Stimulated activated naive CD8-positive, alpha-beta T cell treated with anti-CD3 and anti-CD28 coated beads, Interleukin-15, amount 100 ng/mL, for 72 hours (primary cell): ENCODE measurements around the gene SCAPER.

ENCODE experiments used
- ATAC-seq: fragments of 150-1000 bp; cut with Tn5 transposase; 2 replicates; pipeline ENCODE4 v1.10.0; 2021; ENCODE audit warnings: mild to moderate bottlenecking, moderate library complexity
- DNase-seq, 2 donors: peaks; one replicate each; pipeline ENCODE4 v3.0.0; 2021 to 2022
- H3K27ac Mint-ChIP-seq, 2 donors: one replicate each; pipeline ENCODE4 v1.8.0; 2022; ENCODE audit warnings: mild to moderate bottlenecking in 2 of 2, mixed read lengths in 2 of 2, moderate library complexity in 2 of 2
- H3K27me3 Mint-ChIP-seq: one replicate; pipeline ENCODE4 v1.8.0; 2022; ENCODE audit warnings: mixed read lengths
- H3K4me1 Mint-ChIP-seq: one replicate; pipeline ENCODE4 v1.8.0; 2022; ENCODE audit warnings: mild to moderate bottlenecking, mixed read lengths
- H3K4me3 Mint-ChIP-seq, 2 donors: one replicate each; pipeline ENCODE4 v1.8.0; 2022; ENCODE audit warnings: mild to moderate bottlenecking in 2 of 2, mixed read lengths in 2 of 2, moderate library complexity in 1 of 2
- H3K9me3 Mint-ChIP-seq, 2 donors: one replicate each; pipeline ENCODE4 v1.8.0; 2022; ENCODE audit warnings: mixed read lengths in 2 of 2

Gene SCAPER

GRCh38 chr15:76345583-76345879 is 559.6 kb downstream of the SCAPER start:
- Mint-ChIP-seq H3K27ac (peak overlapping the region; percentile 22 to 28), H3K9me3 (no peaks in the 10 kb centered on the region), H3K4me1 (peaks cover 34% of the 10 kb centered on the region), H3K4me3 (peak overlapping the region; percentile 67 to 78), H3K27me3 (peaks cover 84% of the 10 kb centered on the region)
- ATAC-seq (no peak), DNase-seq (no peak)

- Mint-ChIP-seq H3K4me1 (peaks cover 39% of the 10 kb centered on the region), H3K4me3 (peak overlapping the region; percentile 67 to 78), H3K9me3 (no peaks in the 10 kb centered on the region), H3K27me3 (peaks cover 89% of the 10 kb centered on the region), H3K27ac (no peak overlapping the region)
- DNase-seq (no peak), ATAC-seq (no peak)
Observed at GRCh38 chr15:76344893-76345582, 560.1 kb downstream of the SCAPER start.

- no peak for DNase-seq
- Mint-ChIP-seq H3K9me3 (no peaks in the 10 kb centered on the region), H3K27ac (no peak overlapping the region), H3K27me3 (peaks cover 89% of the 10 kb centered on the region), H3K4me3 (peak overlapping the region in 1 of 2 donors; percentile 36), H3K4me1 (peaks cover 55% of the 10 kb centered on the region)
- no peak for ATAC-seq
Observed at GRCh38 chr15:76343313-76343996, 561.7 kb downstream of the SCAPER start.

- Mint-ChIP-seq H3K9me3 (no peaks in the 10 kb centered on the region), H3K27me3 (peaks cover 89% of the 10 kb centered on the region), H3K4me1 (peaks cover 60% of the 10 kb centered on the region), H3K27ac (no peak overlapping the region), H3K4me3 (peak overlapping the region; percentile 78 to 85)
- DNase-seq (peak; percentile 27 to 29), ATAC-seq (no peak)
Observed at GRCh38 chr15:76342382-76343201, 562.5 kb downstream of the SCAPER start.

GRCh38 chr15:76342058-76342381 is 563.1 kb downstream of the SCAPER start:
- H3K9me3 Mint-ChIP-seq: no peaks in the 10 kb centered on the region
- peak in 1 of 2 donors; percentile 12 for DNase-seq
- H3K27me3 Mint-ChIP-seq: peaks cover 89% of the 10 kb centered on the region
- no peak for ATAC-seq
- H3K4me1 Mint-ChIP-seq: peaks cover 66% of the 10 kb centered on the region
- H3K4me3 Mint-ChIP-seq: peak overlapping the region; percentile 78 to 85
- H3K27ac Mint-ChIP-seq: no peak overlapping the region

GRCh38 chr15:76341366-76342057 is 563.6 kb downstream of the SCAPER start:
- DNase-seq: peak; percentile 15 to 32
- H3K9me3 Mint-ChIP-seq: no peaks in the 10 kb centered on the region
- H3K27me3 Mint-ChIP-seq: peaks cover 94% of the 10 kb centered on the region
- no peak overlapping the region for H3K27ac Mint-ChIP-seq
- peaks cover 71% of the 10 kb centered on the region for H3K4me1 Mint-ChIP-seq
- H3K4me3 Mint-ChIP-seq: peak overlapping the region; percentile 78 to 96
- ATAC-seq: no peak

GRCh38 chr15:76340803-76341365 is 564.3 kb downstream of the SCAPER start:
- H3K27ac Mint-ChIP-seq: no peak overlapping the region
- H3K9me3 Mint-ChIP-seq: no peaks in the 10 kb centered on the region
- peaks cover 96% of the 10 kb centered on the region for H3K27me3 Mint-ChIP-seq
- ATAC-seq: peak; percentile 69
- peak; percentile 64 to 67 for DNase-seq
- H3K4me3 Mint-ChIP-seq: peak overlapping the region; percentile 96
- peaks cover 71% of the 10 kb centered on the region for H3K4me1 Mint-ChIP-seq

GRCh38 chr15:76340198-76340802 is 564.8 kb downstream of the SCAPER start:
- peak overlapping the region; percentile 96 for H3K4me3 Mint-ChIP-seq
- no peak for ATAC-seq
- H3K4me1 Mint-ChIP-seq: peaks cover 71% of the 10 kb centered on the region
- no peak overlapping the region for H3K27ac Mint-ChIP-seq
- peaks cover 96% of the 10 kb centered on the region for H3K27me3 Mint-ChIP-seq
- no peaks in the 10 kb centered on the region for H3K9me3 Mint-ChIP-seq
- peak; percentile 29 to 50 for DNase-seq

- no peak for ATAC-seq
- no peaks in the 10 kb centered on the region for H3K9me3 Mint-ChIP-seq
- peaks cover 96% of the 10 kb centered on the region for H3K27me3 Mint-ChIP-seq
- no peak overlapping the region for H3K27ac Mint-ChIP-seq
- peak; percentile 28 to 35 for DNase-seq
- peaks cover 72% of the 10 kb centered on the region for H3K4me1 Mint-ChIP-seq
- H3K4me3 Mint-ChIP-seq: peak overlapping the region; percentile 96
Observed at GRCh38 chr15:76339305-76340197, 565.6 kb downstream of the SCAPER start.

GRCh38 chr15:76338486-76339304 is 566.4 kb downstream of the SCAPER start:
- H3K4me1 Mint-ChIP-seq: peaks cover 72% of the 10 kb centered on the region
- H3K27ac Mint-ChIP-seq: no peak overlapping the region
- H3K9me3 Mint-ChIP-seq: no peaks in the 10 kb centered on the region
- ATAC-seq (no peak), DNase-seq (no peak)
- H3K27me3 Mint-ChIP-seq: peaks cover 96% of the 10 kb centered on the region
- peak overlapping the region; percentile 72 to 96 for H3K4me3 Mint-ChIP-seq

- H3K9me3 Mint-ChIP-seq: no peaks in the 10 kb centered on the region
- H3K27me3 Mint-ChIP-seq: peaks cover 96% of the 10 kb centered on the region
- DNase-seq (peak; percentile 23 to 38), ATAC-seq (no peak)
- H3K27ac Mint-ChIP-seq: no peak overlapping the region
- H3K4me1 Mint-ChIP-seq: peaks cover 65% of the 10 kb centered on the region
- H3K4me3 Mint-ChIP-seq: peak overlapping the region; percentile 92 to 98
Observed at GRCh38 chr15:76337696-76338485, 567.2 kb downstream of the SCAPER start.

GRCh38 chr15:76337059-76337695 is 568.0 kb downstream of the SCAPER start:
- ATAC-seq: no peak
- peak overlapping the region; percentile 92 to 98 for H3K4me3 Mint-ChIP-seq
- DNase-seq: peak in 1 of 2 donors; percentile 29
- peaks cover 100% of the 10 kb centered on the region for H3K27me3 Mint-ChIP-seq
- H3K9me3 Mint-ChIP-seq: no peaks in the 10 kb centered on the region
- H3K27ac Mint-ChIP-seq: no peak overlapping the region
- peaks cover 65% of the 10 kb centered on the region for H3K4me1 Mint-ChIP-seq
